ENCODE results near the gene CALN1.

GRCh38 chr7:72292118-72292517 lies 120.0 kb downstream of the CALN1 start:
- TF ChIP-seq CTCF (IDR thresholded peaks at IDR 0.05) (no peak), POLR2AphosphoS5 (IDR thresholded peaks at IDR 0.05; ENCODE audit: low read depth, low read length) (no peak), TCF7L2 (IDR thresholded peaks at IDR 0.05; ENCODE audit: low read depth, low read length) (no peak)

Measured in Panc1 (cell line).